Thyroid gland (tissue), 4 donors: Measurements from ENCODE around the gene GAL3ST2. TPM values are rescaled to one million over a fixed set of nuclear protein-coding genes. Genes with fewer than 3 reads are reported as not detected.
"Not testable (repeated sequence)": the region's sequence is repeated elsewhere in the genome, so short reads cannot be mapped to it uniquely, and the experiment has no call there.

Experiments used
- DNase-seq, 2 donors: peaks; one replicate each; pipeline ENCODE4 v3.0.0-alpha.2; 2019
- H3K27ac ChIP-seq, 3 donors: fragments of 200-600 bp; sonication (generic); 1 replicate in 2 of 3; 2 replicates in 1 of 3; pipeline ENCODE4 v1.5.1; 2016 to 2019; ENCODE audit warnings: mild to moderate bottlenecking in 1 of 3, moderate library complexity in 1 of 3
- H3K27me3 ChIP-seq: fragments of 200-600 bp; sonication (generic); one replicate; pipeline ENCODE4 v1.5.1; 2019
- H3K36me3 ChIP-seq, 2 donors: fragments of 200-600 bp; sonication (generic); one replicate each; pipeline ENCODE4 v1.5.1; 2016 to 2019
- H3K4me1 ChIP-seq, 2 donors: fragments of 200-600 bp; sonication (generic); one replicate each; pipeline ENCODE4 v1.5.1; 2017 to 2019
- H3K4me3 ChIP-seq, 3 donors: fragments of 200-600 bp; sonication (generic); replicated peaks in 1 of 3; 1 replicate in 2 of 3; 2 replicates in 1 of 3; pipeline ENCODE4 v1.5.1; 2016; ENCODE audit warnings: mild to moderate bottlenecking in 1 of 3
- H3K9me3 ChIP-seq: fragments of 200-600 bp; sonication (generic); one replicate; pipeline ENCODE4 v1.5.1; 2017
- POLR2A ChIP-seq, 2 donors: fragments of 450-650 bp; IDR thresholded peaks; one replicate each; pipeline ENCODE4 v1.6.1; 2017; ENCODE audit warnings: antibody characterized with exemption in 2 of 2, mild to moderate bottlenecking in 2 of 2, moderate library complexity in 1 of 2
- WGBS, 2 donors: methylation state at CpG; one replicate each; pipeline ENCODE4 v1.1.5; 2017; 5-methylcytosine and 5-hydroxymethylcytosine counted together
- intact Hi-C: fragments of 100-400 bp; cut with DNase I; formaldehyde crosslinking; loops from one replicate; pipeline ENCODE4 v1.15.1; 2023
- total RNA-seq, 4 donors: library from RNA; depleted of rRNA; stranded (reverse); fragments of >200 nt; gene quantifications; one replicate each; pipeline ENCODE4 v1.2.3, GENCODE V29; 2016
- TF ChIP-seq, protein P1 (sequence below), 6 experiments: fragments of 200-600 bp in 3 of 6; fragments of 450-650 bp in 3 of 6; sonication (generic) in 3 of 6; IDR thresholded peaks; one replicate each; pipeline ENCODE4 v1.5.1; 2016 to 2019; ENCODE audit warnings: antibody characterized with exemption in 6 of 6, mild to moderate bottlenecking in 2 of 6, inconsistent platforms in 1 of 6, moderate library complexity in 1 of 6

GAL3ST2 gene
- total RNA-seq, 4 donors from 2014 or later = not detected

DNA sequence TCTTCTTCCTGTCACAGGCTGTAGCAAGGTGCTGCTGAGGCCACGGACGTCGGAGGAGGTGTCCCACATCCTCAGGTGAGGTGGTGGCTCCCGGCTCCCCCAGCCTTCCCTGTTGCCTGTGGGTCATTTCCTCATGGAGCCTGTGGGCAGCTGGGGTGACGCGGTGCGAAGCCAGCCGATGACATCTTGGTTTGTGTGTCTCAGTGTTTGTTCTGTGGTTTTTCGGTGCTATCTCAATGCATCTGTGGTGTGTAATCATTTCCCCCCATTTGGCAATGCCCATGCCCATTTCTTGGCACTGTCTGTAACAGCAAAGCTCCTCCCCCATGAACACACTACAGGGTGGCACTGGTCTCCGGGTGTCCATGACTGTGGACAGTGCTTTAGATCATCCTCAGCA lies 35.6 kb upstream of the GAL3ST2 start:
- WGBS, 2 donors = 77 to 90% methylated on average over 10 of the region's 10 CpGs
- Histone ChIP-seq H3K27ac (no peak overlapping the region), H3K36me3 (peaks cover 14 to 15% of the 10 kb centered on the region in 2 donors), H3K9me3 (no peaks in the 10 kb centered on the region), H3K27me3 (no peaks in the 10 kb centered on the region), H3K4me3 (no peak overlapping the region), H3K4me1 (peaks cover 0 to 14% of the 10 kb centered on the region in 2 donors)
- intact Hi-C loops = no loop called here
- TF ChIP-seq, protein P1, sequence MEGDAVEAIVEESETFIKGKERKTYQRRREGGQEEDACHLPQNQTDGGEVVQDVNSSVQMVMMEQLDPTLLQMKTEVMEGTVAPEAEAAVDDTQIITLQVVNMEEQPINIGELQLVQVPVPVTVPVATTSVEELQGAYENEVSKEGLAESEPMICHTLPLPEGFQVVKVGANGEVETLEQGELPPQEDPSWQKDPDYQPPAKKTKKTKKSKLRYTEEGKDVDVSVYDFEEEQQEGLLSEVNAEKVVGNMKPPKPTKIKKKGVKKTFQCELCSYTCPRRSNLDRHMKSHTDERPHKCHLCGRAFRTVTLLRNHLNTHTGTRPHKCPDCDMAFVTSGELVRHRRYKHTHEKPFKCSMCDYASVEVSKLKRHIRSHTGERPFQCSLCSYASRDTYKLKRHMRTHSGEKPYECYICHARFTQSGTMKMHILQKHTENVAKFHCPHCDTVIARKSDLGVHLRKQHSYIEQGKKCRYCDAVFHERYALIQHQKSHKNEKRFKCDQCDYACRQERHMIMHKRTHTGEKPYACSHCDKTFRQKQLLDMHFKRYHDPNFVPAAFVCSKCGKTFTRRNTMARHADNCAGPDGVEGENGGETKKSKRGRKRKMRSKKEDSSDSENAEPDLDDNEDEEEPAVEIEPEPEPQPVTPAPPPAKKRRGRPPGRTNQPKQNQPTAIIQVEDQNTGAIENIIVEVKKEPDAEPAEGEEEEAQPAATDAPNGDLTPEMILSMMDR (IDR thresholded peaks at IDR 0.05) = no peak
- no peak for TF ChIP-seq POLR2A (IDR thresholded peaks at IDR 0.05)
- no peak for DNase-seq

DNA sequence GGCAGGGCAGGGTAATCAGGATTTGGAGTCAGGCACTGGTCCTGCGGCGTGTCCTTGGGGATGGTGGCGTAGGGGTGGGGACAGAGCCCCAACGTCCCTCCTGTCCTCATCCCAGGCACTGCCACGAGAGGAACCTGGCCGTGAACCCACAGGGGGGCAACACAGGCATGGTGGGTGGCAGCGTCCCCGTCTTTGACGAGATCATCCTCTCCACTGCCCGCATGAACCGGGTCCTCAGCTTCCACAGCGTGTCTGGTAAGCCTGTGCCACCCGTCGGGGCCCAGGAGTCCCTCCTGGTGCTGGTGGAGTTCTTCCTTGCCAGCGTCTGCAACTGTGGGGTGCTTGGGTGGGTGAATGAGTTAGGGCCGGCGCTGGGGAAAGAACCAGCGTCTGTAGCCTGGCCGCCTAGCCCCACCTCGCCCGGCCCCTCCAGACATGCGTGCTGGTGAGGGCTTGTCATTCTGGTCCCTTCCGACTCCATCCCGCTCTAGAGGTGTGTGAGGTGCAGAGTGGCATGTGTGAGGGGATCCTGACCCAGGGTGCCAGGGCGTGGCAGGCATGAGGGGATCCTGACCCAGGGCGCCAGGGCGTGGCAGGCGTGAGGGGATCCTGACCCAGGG lies 34.2 kb upstream of the GAL3ST2 start:
- Histone ChIP-seq H3K9me3 (no peaks in the 10 kb centered on the region), H3K27me3 (no peaks in the 10 kb centered on the region), H3K4me3 (no peak overlapping the region), H3K36me3 (peaks cover 14 to 15% of the 10 kb centered on the region in 2 donors), H3K27ac (no peak overlapping the region), H3K4me1 (peaks cover 0 to 8% of the 10 kb centered on the region in 2 donors)
- TF ChIP-seq, protein P1 (IDR thresholded peaks at IDR 0.05) = no peak
- TF ChIP-seq POLR2A (IDR thresholded peaks at IDR 0.05) = no peak
- intact Hi-C loops = no loop called here
- 97 to 98% methylated on average over 24 to 25 of the region's 28 CpGs for WGBS, 2 donors
- DNase-seq = no peak

- H3K27me3 ChIP-seq, H3K9me3 ChIP-seq, DNase-seq, intact Hi-C loops, H3K4me3 ChIP-seq, H3K4me1 ChIP-seq, H3K27ac ChIP-seq: not testable (repeated sequence)
- H3K36me3 ChIP-seq = peaks cover 14 to 15% of the 10 kb centered on the region in 2 donors
- WGBS, 2 donors = 88 to 97% methylated on average over 5 of the region's 15 CpGs
These were observed 33.6 kb upstream of the GAL3ST2 start for GRCh38 chr2:241743008-241743407.

- 94 to 99% methylated on average over 9 to 10 of the region's 16 CpGs for WGBS, 2 donors
- DNase-seq = no peak
- Histone ChIP-seq H3K27me3 (no peaks in the 10 kb centered on the region), H3K36me3 (peaks cover 14 to 15% of the 10 kb centered on the region in 2 donors), H3K4me1 (no peaks in the 10 kb centered on the region), H3K27ac (no peak overlapping the region), H3K9me3 (no peaks in the 10 kb centered on the region), H3K4me3 (no peak overlapping the region)
- intact Hi-C loops = no loop called here
- TF ChIP-seq, protein P1 (IDR thresholded peaks at IDR 0.05) = no peak
- no peak for TF ChIP-seq POLR2A (IDR thresholded peaks at IDR 0.05)
These were observed 33.0 kb upstream of the GAL3ST2 start for GRCh38 chr2:241743620-241744019.

DNA sequence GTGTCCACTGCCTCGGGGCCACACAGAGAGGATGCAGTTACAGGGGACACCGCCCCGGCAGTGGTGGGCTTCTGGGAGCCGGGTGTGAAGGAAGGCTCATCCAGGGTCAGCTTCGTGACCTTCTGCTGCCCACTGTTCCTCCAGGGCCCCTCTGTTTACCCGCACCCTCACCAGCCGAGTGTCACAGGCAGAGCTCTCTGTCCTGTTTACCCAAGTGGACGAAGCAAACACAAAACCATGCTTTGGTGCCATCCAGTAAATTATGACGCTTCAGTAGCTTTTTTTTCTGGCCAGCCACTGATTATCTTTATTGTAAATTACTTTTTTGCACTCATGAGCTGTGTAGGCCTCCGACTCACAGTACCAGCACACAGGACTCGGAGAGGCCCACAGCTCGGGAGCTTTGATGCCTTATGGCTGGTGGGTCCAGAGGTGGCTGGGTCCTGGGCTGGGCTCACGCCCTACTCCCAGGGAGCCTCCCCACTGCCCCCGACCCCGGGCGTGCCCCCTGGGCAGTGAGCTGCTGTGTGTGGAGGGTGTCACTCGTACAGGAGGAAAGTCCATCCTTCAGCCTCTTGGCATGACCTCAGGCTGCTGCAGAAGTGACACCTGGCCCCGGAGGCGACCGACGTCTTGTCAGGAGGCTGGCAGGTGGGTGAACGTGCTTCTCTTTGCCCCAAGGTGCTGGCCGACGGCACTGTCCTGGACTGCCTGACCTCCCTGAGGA lies 32.4 kb upstream of the GAL3ST2 start:
- no peak for TF ChIP-seq POLR2A (IDR thresholded peaks at IDR 0.05)
- TF ChIP-seq, protein P1 (IDR thresholded peaks at IDR 0.05) = no peak
- H3K4me1 ChIP-seq = no peaks in the 10 kb centered on the region
- H3K27ac ChIP-seq = no peak overlapping the region
- peaks cover 14 to 17% of the 10 kb centered on the region in 2 donors for H3K36me3 ChIP-seq
- H3K4me3 ChIP-seq = no peak overlapping the region
- no peaks in the 10 kb centered on the region for H3K27me3 ChIP-seq
- WGBS, 2 donors = 93 to 94% methylated on average over 15 to 19 of the region's 24 CpGs
- no peak for DNase-seq
- no peaks in the 10 kb centered on the region for H3K9me3 ChIP-seq
- intact Hi-C loops = no loop called here
